ENCODE data around the gene PLEKHA4. TPM values are rescaled to one million over a fixed set of nuclear protein-coding genes. Genes with fewer than 3 reads are reported as not detected.

PLEKHA4 gene
- total and polyA plus RNA-seq, 10 of the 15 experiments (the other 5 are each of a cell fraction or from before 2014, with no cell fraction given), result 0.13 to 10.0 (median 6.4) TPM; not detected in 1

DNA sequence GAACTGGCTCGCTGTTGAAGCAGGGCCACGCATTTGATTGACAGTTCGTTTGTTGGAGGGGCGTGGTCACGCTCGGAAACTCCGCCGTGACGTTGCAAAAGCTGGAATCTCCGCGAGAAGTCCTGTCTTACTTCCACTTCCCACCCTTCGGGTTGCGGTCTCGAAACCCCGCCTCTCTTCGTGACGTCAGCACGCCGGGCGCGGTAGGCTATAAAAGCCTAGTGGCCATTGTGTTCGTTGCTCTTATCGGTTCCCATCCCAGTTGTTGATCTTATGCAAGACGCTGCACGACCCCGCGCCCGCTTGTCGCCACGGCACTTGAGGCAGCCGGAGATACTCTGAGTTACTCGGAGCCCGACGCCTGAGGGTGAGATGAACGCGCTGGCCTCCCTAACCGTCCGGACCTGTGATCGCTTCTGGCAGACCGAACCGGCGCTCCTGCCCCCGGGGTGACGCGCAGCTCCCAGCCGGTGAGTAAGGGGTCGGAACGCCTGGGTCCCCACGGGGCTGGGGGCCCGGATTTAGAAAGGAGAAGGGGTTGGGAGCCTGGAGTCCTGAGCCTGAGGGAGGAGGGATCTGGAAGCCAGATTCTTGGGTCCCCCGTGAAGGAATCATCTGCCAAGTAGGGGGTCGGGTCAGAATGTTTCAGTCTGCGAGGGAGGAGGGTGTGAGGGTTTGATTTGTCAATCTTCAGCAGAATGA lies 3.9 kb upstream of the PLEKHA4 start, which contains the start of gene PPP1R15A (continued):
- TF ChIP-seq, protein P1, sequence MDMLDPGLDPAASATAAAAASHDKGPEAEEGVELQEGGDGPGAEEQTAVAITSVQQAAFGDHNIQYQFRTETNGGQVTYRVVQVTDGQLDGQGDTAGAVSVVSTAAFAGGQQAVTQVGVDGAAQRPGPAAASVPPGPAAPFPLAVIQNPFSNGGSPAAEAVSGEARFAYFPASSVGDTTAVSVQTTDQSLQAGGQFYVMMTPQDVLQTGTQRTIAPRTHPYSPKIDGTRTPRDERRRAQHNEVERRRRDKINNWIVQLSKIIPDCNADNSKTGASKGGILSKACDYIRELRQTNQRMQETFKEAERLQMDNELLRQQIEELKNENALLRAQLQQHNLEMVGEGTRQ (IDR thresholded peaks at IDR 0.05; ENCODE audit: borderline replicate concordance, low read depth, low read length), result no peak
- TF ChIP-seq SMAD1 (IDR thresholded peaks at IDR 0.05; ENCODE audit: low read depth, partially characterized antibody), result peak; percentile 92
- no peak for TF ChIP-seq JUNB (IDR thresholded peaks at IDR 0.05)
- 0 out of 2 replicates have a peak, but pooled peaks have one; percentile 67 for TF ChIP-seq RCOR1 (conservative IDR thresholded peaks at IDR 0.05; ENCODE audit: low read depth, low read length)
- TF ChIP-seq CBFB (IDR thresholded peaks at IDR 0.05; ENCODE audit: low read depth), result peak; percentile 94
- peak; percentile 72 for TF ChIP-seq ZNF207 (IDR thresholded peaks at IDR 0.05; ENCODE audit: borderline replicate concordance)
- TF ChIP-seq, protein P2, sequence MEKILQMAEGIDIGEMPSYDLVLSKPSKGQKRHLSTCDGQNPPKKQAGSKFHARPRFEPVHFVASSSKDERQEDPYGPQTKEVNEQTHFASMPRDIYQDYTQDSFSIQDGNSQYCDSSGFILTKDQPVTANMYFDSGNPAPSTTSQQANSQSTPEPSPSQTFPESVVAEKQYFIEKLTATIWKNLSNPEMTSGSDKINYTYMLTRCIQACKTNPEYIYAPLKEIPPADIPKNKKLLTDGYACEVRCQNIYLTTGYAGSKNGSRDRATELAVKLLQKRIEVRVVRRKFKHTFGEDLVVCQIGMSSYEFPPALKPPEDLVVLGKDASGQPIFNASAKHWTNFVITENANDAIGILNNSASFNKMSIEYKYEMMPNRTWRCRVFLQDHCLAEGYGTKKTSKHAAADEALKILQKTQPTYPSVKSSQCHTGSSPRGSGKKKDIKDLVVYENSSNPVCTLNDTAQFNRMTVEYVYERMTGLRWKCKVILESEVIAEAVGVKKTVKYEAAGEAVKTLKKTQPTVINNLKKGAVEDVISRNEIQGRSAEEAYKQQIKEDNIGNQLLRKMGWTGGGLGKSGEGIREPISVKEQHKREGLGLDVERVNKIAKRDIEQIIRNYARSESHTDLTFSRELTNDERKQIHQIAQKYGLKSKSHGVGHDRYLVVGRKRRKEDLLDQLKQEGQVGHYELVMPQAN (conservative IDR thresholded peaks at IDR 0.05), result peak; percentile 89
- TF ChIP-seq TARDBP (IDR thresholded peaks at IDR 0.05; ENCODE audit: borderline replicate concordance), result no peak
- no peak for TF ChIP-seq NR2F1 (conservative IDR thresholded peaks at IDR 0.05)
- TF ChIP-seq NBN (IDR thresholded peaks at IDR 0.05), result peak; percentile 99
- TF ChIP-seq POLR2AphosphoS2 (IDR thresholded peaks at IDR 0.05; ENCODE audit: low read depth, low read length), result peak; percentile 99
- TF ChIP-seq SUZ12 (IDR thresholded peaks at IDR 0.05; ENCODE audit: unreplicated experiment), result no peak
- peak; percentile 95 for TF ChIP-seq CREB1 (IDR thresholded peaks at IDR 0.05; ENCODE audit: low read depth)
- TF ChIP-seq EZH2 (IDR thresholded peaks at IDR 0.05; ENCODE audit: borderline replicate concordance, control insufficient read depth, low read depth, low read length), result no peak
- TF ChIP-seq JUND (IDR thresholded peaks at IDR 0.05; ENCODE audit: low read depth, low read length), result 0 out of 2 replicates have a peak, but pooled peaks have one; percentile 37
- peak in 1 of 2 experiments; percentile 41; a peak in 1 of 4 replicates for TF ChIP-seq EP300 (IDR thresholded peaks at IDR 0.05; ENCODE audit: borderline replicate concordance in 1 of 2, control insufficient read depth in 1 of 2, low read depth in 2 of 2, low read length in 2 of 2)
- peak; percentile 73 for TF ChIP-seq DPF2 (IDR thresholded peaks at IDR 0.05)
- TF ChIP-seq SPI1 (IDR thresholded peaks at IDR 0.05; ENCODE audit: borderline replicate concordance, insufficient read depth, low read depth, low read length), result peak; percentile 79; the same call in 1 of the 2 replicates
- TF ChIP-seq YY1 (IDR thresholded peaks at IDR 0.05; ENCODE audit: low read depth, low read length), result peak; percentile 92
- TF ChIP-seq ESRRA (IDR thresholded peaks at IDR 0.05; ENCODE audit: low read length), result no peak
- TF ChIP-seq, protein P3, sequence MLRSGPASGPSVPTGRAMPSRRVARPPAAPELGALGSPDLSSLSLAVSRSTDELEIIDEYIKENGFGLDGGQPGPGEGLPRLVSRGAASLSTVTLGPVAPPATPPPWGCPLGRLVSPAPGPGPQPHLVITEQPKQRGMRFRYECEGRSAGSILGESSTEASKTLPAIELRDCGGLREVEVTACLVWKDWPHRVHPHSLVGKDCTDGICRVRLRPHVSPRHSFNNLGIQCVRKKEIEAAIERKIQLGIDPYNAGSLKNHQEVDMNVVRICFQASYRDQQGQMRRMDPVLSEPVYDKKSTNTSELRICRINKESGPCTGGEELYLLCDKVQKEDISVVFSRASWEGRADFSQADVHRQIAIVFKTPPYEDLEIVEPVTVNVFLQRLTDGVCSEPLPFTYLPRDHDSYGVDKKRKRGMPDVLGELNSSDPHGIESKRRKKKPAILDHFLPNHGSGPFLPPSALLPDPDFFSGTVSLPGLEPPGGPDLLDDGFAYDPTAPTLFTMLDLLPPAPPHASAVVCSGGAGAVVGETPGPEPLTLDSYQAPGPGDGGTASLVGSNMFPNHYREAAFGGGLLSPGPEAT (IDR thresholded peaks at IDR 0.05; ENCODE audit: low read depth), result 0 out of 2 replicates have a peak, but pooled peaks have one; percentile 39
- TF ChIP-seq MYC (IDR thresholded peaks at IDR 0.05; ENCODE audit: insufficient read depth, insufficient read length, insufficient replicate concordance, low read length, severe bottlenecking), result no peak
- TF ChIP-seq, protein P4, sequence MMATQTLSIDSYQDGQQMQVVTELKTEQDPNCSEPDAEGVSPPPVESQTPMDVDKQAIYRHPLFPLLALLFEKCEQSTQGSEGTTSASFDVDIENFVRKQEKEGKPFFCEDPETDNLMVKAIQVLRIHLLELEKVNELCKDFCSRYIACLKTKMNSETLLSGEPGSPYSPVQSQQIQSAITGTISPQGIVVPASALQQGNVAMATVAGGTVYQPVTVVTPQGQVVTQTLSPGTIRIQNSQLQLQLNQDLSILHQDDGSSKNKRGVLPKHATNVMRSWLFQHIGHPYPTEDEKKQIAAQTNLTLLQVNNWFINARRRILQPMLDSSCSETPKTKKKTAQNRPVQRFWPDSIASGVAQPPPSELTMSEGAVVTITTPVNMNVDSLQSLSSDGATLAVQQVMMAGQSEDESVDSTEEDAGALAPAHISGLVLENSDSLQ (IDR thresholded peaks at IDR 0.05), result peak; percentile 97
- TF ChIP-seq NFIC (IDR thresholded peaks at IDR 0.05; ENCODE audit: low read depth, low read length), result no peak
- no peak for TF ChIP-seq RAD21 (IDR thresholded peaks at IDR 0.05; ENCODE audit: insufficient read depth, low read depth, low read length)
